OCI-LY3 (cell line): ENCODE data around the gene MRPL12.
A peak's percentile ranks its signal among the peaks of the same experiment; 100 is the strongest.

Experiments
- H2AFZ ChIP-seq: fragments of 200-600, 300-600 bp; shearing (Covaris generic); 2 replicates; pipeline ENCODE4 v1.6.0; 2014; ENCODE audit warnings: antibody characterized with exemption, low read depth, low read length
- H3K27ac ChIP-seq: fragments of 200-600, 300-600 bp; sonication (generic); 2 replicates; pipeline ENCODE4 v1.5.1; 2014; ENCODE audit warnings: mild to moderate bottlenecking, low read length, moderate library complexity, mixed read lengths
- H3K27me3 ChIP-seq: fragments of 200-600, 300-600 bp; sonication (generic); 2 replicates; pipeline ENCODE4 v1.6.1; 2014; ENCODE audit warnings: low read depth, low read length, mixed read lengths
- H3K36me3 ChIP-seq: fragments of 200-600, 300-600 bp; sonication (generic); replicated peaks from 2 replicates; pipeline ENCODE3; 2014; ENCODE audit warnings: low read depth, low read length, mixed read lengths
- H3K4me1 ChIP-seq: fragments of 300-600, 200-600 bp; sonication (generic); 2 replicates; pipeline ENCODE4 v1.6.1; 2014; ENCODE audit warnings: low read length, mixed read lengths
- H3K4me2 ChIP-seq: fragments of 200-600, 300-600 bp; sonication (generic); 2 replicates; pipeline ENCODE4 v1.6.1; 2014; ENCODE audit warnings: low read length, mixed read lengths
- H3K4me3 ChIP-seq: fragments of 300-600, 200-600 bp; sonication (generic); 2 replicates; pipeline ENCODE4 v1.5.1; 2014; ENCODE audit warnings: antibody characterized with exemption, mild to moderate bottlenecking, low read length, moderate library complexity
- H3K79me2 ChIP-seq: fragments of 300-600, 200-600 bp; shearing (Covaris generic); 2 replicates; pipeline ENCODE4 v1.6.1; 2014; ENCODE audit warnings: mild to moderate bottlenecking, low read length, mixed read lengths
- H3K9ac ChIP-seq: fragments of 300-600, 200-600 bp; shearing (Covaris generic); 2 replicates; pipeline ENCODE4 v1.6.0; 2014; ENCODE audit warnings: mild to moderate bottlenecking, low read length, moderate library complexity
- H3K9me3 ChIP-seq: fragments of 200-600, 300-600 bp; shearing (Covaris generic); 2 replicates; pipeline ENCODE4 v1.6.1; 2014; ENCODE audit warnings: low read length, mixed read lengths; ENCODE audit not compliant: insufficient read depth
- H4K20me1 ChIP-seq: fragments of 200-600, 300-600 bp; sonication (generic); 2 replicates; pipeline ENCODE4 v1.6.1; 2016; ENCODE audit warnings: low read length, mixed read lengths; ENCODE audit not compliant: insufficient read depth
- CTCF ChIP-seq: fragments of 200-600, 300-600 bp; sonication (generic); IDR thresholded peaks from 2 replicates; pipeline ENCODE4 v1.5.1; 2014; ENCODE audit warnings: antibody characterized with exemption, low read length, low read depth
- EZH2phosphoT487 ChIP-seq: fragments of 200-600 bp; shearing (Covaris generic); IDR thresholded peaks from 2 replicates; pipeline ENCODE4 v1.6.1; 2018; ENCODE audit warnings: antibody characterized with exemption, mixed run types, low read depth

MRPL12 gene

GRCh38 chr17:81701288-81702071 lies 1.7 kb upstream of the MRPL12 start:
- H3K27ac ChIP-seq: no peak overlapping the region
- H4K20me1 ChIP-seq: peaks cover 6% of the 10 kb centered on the region
- H3K36me3 ChIP-seq: peaks cover 47% of the 10 kb centered on the region

GRCh38 chr17:81703747-81704654 lies 834 bp downstream of the MRPL12 start:
- peaks cover 63% of the 10 kb centered on the region for H3K79me2 ChIP-seq
- H3K9me3 ChIP-seq: no peaks in the 10 kb centered on the region
- H2AFZ ChIP-seq: no peak overlapping the region
- peaks cover 49% of the 10 kb centered on the region for H3K36me3 ChIP-seq
- H3K27me3 ChIP-seq: no peaks in the 10 kb centered on the region
- peak overlapping the region; percentile 95 for H3K9ac ChIP-seq
- peaks cover 19% of the 10 kb centered on the region for H3K4me1 ChIP-seq
- H3K27ac ChIP-seq: peak overlapping the region; percentile 58
- TF ChIP-seq CTCF (no peak), EZH2phosphoT487 (no peak)
- peak overlapping the region; percentile 95 for H3K4me2 ChIP-seq
- peaks cover 6% of the 10 kb centered on the region for H4K20me1 ChIP-seq
- H3K4me3 ChIP-seq: peak overlapping the region; percentile 95

More at GRCh38 chr17:81701288-81702071, 1.7 kb upstream of the MRPL12 start:
- Histone ChIP-seq H3K4me3 (peak overlapping the region; percentile 95), H3K4me2 (peak overlapping the region; percentile 88), H3K79me2 (peaks cover 71% of the 10 kb centered on the region), H3K9me3 (no peaks in the 10 kb centered on the region), H3K4me1 (peaks cover 19% of the 10 kb centered on the region), H3K27me3 (no peaks in the 10 kb centered on the region), H2AFZ (no peak overlapping the region), H3K9ac (peak overlapping the region; percentile 95; the same call in 1 of the 2 replicates)
- TF ChIP-seq EZH2phosphoT487 (no peak), CTCF (no peak)

- H3K4me3 ChIP-seq: no peak overlapping the region
- no peak for TF ChIP-seq CTCF
- no peak for TF ChIP-seq EZH2phosphoT487
- no peak overlapping the region for H2AFZ ChIP-seq
- H3K4me1 ChIP-seq: peaks cover 23% of the 10 kb centered on the region
- peaks cover 45% of the 10 kb centered on the region for H3K36me3 ChIP-seq
- H3K4me2 ChIP-seq: no peak overlapping the region
- H3K9me3 ChIP-seq: no peaks in the 10 kb centered on the region
- H3K27ac ChIP-seq: no peak overlapping the region
- H3K79me2 ChIP-seq: peaks cover 51% of the 10 kb centered on the region
- H3K9ac ChIP-seq: no peak overlapping the region
- H3K27me3 ChIP-seq: no peaks in the 10 kb centered on the region
- peaks cover 6% of the 10 kb centered on the region for H4K20me1 ChIP-seq
Observed at GRCh38 chr17:81705518-81706231, 2.5 kb downstream of the MRPL12 start.
